Stimulated activated naive B cell treated with anti-CD40 and anti-IgM and Interleukin-4, amounts not matched to agents 10 μg/mL and 1 μg/mL and 100 μg/mL, for 72 hours (primary cell): ENCODE measurements around the gene SFXN3.

Experiments
- ATAC-seq, 2 donors: fragments of 150-1000 bp; cut with Tn5 transposase; replicated peaks; 2 replicates each; pipeline ENCODE4 v1.10.0; 2021; ENCODE audit warnings: moderate library complexity in 1 of 2
- DNase-seq: peaks from one replicate; pipeline ENCODE4 v3.0.0; 2021
- H3K27ac Mint-ChIP-seq: one replicate; pipeline ENCODE4 v1.8.0; 2022; ENCODE audit warnings: mild to moderate bottlenecking, mixed read lengths
- H3K27me3 Mint-ChIP-seq, 2 donors: one replicate each; pipeline ENCODE4 v1.8.0; 2022; ENCODE audit warnings: mixed read lengths in 2 of 2
- H3K36me3 Mint-ChIP-seq, 2 donors: one replicate each; pipeline ENCODE4 v1.8.0; 2022; ENCODE audit warnings: mixed read lengths in 2 of 2, mild to moderate bottlenecking in 1 of 2
- H3K4me1 Mint-ChIP-seq, 2 donors: one replicate each; pipeline ENCODE4 v1.8.0; 2022; ENCODE audit warnings: mixed read lengths in 2 of 2, mild to moderate bottlenecking in 1 of 2
- H3K4me3 Mint-ChIP-seq, 2 donors: one replicate each; pipeline ENCODE4 v1.8.0; 2022; ENCODE audit warnings: mild to moderate bottlenecking in 2 of 2, mixed read lengths in 2 of 2, moderate library complexity in 1 of 2
- H3K9me3 Mint-ChIP-seq, 2 donors: one replicate each; pipeline ENCODE4 v1.8.0; 2022; ENCODE audit warnings: mixed read lengths in 2 of 2, mild to moderate bottlenecking in 1 of 2

Gene SFXN3, protein sequence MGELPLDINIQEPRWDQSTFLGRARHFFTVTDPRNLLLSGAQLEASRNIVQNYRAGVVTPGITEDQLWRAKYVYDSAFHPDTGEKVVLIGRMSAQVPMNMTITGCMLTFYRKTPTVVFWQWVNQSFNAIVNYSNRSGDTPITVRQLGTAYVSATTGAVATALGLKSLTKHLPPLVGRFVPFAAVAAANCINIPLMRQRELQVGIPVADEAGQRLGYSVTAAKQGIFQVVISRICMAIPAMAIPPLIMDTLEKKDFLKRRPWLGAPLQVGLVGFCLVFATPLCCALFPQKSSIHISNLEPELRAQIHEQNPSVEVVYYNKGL

DNA sequence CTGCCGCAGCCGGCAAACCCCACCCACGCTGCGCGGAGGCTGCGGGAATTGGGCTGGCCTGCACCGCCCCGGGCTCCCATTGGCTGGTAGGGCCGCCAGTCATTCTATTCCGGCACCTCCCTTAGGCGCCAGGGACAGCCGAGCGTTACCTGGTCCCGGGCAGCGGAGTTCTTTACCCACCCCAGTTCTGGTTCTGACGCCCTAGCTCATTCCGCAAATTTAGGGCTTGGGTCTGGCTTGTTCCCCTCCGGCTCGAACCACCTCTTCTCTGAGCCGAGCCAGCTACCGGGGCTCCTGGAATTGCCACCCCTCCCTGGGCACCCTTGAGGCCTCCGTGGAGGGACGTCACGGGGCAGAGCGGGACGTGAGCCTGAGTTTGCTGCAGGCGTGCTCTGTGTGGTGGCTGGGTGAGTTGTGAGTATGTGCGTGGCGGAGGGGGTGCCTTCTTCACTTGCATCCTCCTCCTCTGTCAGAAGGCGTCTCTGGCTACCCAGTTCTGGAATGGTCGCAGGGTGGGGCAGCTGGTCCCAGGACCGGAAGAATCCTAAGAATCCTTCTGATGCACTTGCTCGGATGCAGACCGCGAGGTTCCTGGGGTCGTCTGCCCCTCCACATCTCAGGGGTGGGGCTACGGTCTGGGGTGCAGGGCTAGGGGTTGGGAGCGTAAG is at the start of gene SFXN3, which contains the start of gene PDZD7:
TSS of gene SFXN3 (plus strand) at position 107 of the 668 bp plus-strand sequence. CDS start 3,461 bp downstream, outside the sequence.
TSS of gene PDZD7 (minus strand) at position 2 of the 668 bp plus-strand sequence. CDS start 910 bp downstream, outside the sequence.
- Mint-ChIP-seq H3K4me3 (peak within 1 kb of the TSS; percentile 76 to 90), H3K27ac (peak within 1 kb of the TSS; percentile 90), H3K4me1 (peaks cover 27 to 30% of the 10 kb centered on the region in 2 donors), H3K9me3 (no peaks in the 10 kb centered on the region), H3K27me3 (peaks cover 29% of the 10 kb centered on the region in 2 donors), H3K36me3 (peaks cover 0 to 3% of the 10 kb centered on the region in 2 donors)
- DNase-seq (peak; percentile 90), ATAC-seq (peak; percentile 84 to 91)

DNA sequence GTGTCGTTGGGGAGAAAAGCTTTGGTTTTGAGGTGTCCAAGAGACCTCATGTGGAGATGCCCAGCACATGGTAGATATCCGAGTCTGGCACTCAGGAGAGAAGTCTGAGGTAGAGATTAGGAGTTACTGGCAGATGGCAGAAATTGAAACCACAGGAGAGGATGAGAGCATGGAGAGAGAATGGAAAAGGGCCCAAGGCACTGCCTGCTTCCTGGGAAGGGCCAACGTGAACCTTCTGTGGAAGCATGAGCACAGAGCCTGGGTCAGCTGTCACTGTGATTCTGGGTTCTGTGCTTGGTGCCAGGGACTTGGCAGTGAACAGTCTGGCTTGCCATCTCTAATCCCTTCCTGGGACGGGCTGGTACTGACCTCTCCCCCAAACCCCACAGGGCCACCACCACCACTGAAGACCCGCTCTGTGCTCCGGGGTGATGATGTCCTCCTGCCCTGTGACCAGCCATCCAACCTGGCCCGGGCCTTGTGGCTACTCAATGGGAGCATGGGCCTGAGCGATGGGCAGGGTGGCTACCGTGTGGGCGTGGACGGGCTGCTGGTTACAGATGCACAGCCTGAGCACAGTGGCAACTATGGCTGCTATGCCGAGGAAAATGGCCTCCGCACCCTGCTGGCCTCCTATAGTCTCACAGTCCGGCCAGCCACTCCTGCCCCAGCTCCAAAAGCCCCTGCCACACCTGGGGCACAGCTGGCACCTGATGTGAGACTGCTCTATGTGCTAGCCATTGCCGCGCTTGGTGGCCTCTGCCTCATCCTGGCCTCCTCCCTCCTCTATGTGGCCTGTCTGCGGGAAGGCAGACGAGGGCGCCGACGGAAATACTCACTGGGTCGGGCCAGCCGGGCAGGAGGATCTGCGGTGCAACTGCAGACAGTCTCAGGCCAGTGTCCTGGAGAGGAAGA is 47.9 kb upstream of the SFXN3 start:
- Mint-ChIP-seq H3K36me3 (peaks cover 41 to 56% of the 10 kb centered on the region in 2 donors), H3K27me3 (no peaks in the 10 kb centered on the region), H3K9me3 (no peaks in the 10 kb centered on the region), H3K4me1 (peaks cover 12 to 33% of the 10 kb centered on the region in 2 donors), H3K27ac (no peak overlapping the region), H3K4me3 (no peak overlapping the region)
- no peak for ATAC-seq
- no peak for DNase-seq

- DNase-seq = no peak
- no peaks in the 10 kb centered on the region for H3K27me3 Mint-ChIP-seq
- H3K4me1 Mint-ChIP-seq = peaks cover 12 to 33% of the 10 kb centered on the region in 2 donors
- ATAC-seq = no peak
- H3K4me3 Mint-ChIP-seq = no peak overlapping the region
- peaks cover 37 to 54% of the 10 kb centered on the region in 2 donors for H3K36me3 Mint-ChIP-seq
- H3K9me3 Mint-ChIP-seq = no peaks in the 10 kb centered on the region
- H3K27ac Mint-ChIP-seq = no peak overlapping the region
Measured at GRCh38 chr10:100983868-100984671, 47.0 kb upstream of the SFXN3 start.

DNA sequence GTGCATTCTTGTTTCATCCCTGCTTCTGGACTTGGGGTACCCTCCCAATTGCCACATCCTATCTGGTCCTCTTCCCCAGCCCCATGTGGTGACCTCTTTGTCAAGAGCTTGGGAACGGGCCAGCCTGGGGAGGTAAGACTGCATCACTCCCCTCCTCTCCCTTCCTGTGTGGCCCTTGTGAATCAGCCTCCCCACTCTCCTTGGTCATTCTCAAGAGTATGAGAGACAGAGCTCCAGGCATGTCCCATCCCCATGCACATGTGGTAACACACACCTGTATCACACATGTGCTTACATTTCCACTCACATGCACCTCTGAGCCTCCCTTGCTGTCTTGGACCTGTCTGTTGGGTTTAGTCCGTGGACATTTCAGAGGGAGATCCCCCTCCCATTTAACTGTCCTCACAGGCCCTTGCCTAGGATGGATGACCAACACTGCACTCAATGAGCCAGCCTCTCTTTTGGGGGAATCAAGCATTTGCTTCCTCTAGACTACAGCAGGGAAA is 46.3 kb upstream of the SFXN3 start:
- H3K27me3 Mint-ChIP-seq = no peaks in the 10 kb centered on the region
- peaks cover 14 to 40% of the 10 kb centered on the region in 2 donors for H3K4me1 Mint-ChIP-seq
- ATAC-seq (no peak), DNase-seq (no peak)
- no peak overlapping the region for H3K4me3 Mint-ChIP-seq
- no peak overlapping the region for H3K27ac Mint-ChIP-seq
- peaks cover 36 to 57% of the 10 kb centered on the region in 2 donors for H3K36me3 Mint-ChIP-seq
- no peaks in the 10 kb centered on the region for H3K9me3 Mint-ChIP-seq

DNA sequence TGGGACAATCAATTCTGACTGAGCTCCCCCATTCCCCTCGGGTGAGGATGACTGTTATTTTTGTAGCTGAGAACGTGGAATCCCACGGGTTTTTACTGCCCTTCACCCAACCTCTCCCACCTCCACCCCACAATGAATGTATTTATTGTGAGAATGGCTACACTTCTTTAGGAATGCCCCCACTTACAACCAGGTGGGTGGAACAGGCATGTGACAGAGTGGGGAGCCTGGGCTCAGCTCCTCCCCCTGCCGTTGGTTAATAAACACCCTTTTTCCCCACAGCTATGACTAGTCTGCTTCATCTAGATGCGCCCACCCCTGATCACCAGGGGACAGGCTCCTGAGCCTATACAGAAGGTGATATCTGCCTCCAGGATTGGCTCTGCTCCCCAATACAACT is 45.7 kb upstream of the SFXN3 start:
- no peak overlapping the region for H3K4me3 Mint-ChIP-seq
- H3K4me1 Mint-ChIP-seq = peaks cover 15 to 42% of the 10 kb centered on the region in 2 donors
- H3K27me3 Mint-ChIP-seq = no peaks in the 10 kb centered on the region
- ATAC-seq (no peak), DNase-seq (no peak)
- no peaks in the 10 kb centered on the region for H3K9me3 Mint-ChIP-seq
- peaks cover 35 to 56% of the 10 kb centered on the region in 2 donors for H3K36me3 Mint-ChIP-seq
- H3K27ac Mint-ChIP-seq = peak overlapping the region; percentile 37

DNA sequence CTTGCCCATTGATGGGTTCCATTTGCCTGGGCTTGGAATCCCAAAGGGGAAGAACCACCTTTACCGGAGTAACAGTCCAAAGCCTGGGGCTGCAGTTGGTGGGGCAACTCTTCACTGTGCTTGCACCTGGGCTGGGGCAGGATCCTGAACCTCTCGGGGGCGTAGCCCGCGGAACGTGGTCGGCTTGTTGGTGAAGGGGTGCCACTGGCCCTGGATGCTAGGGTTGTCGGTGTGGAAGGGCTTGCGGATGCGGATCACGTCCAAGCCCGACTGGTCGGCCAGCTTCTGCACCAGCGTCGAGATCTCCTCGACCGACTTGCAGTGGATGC is 44.4 kb upstream of the SFXN3 start:
- Mint-ChIP-seq H3K36me3 (peaks cover 41 to 58% of the 10 kb centered on the region in 2 donors), H3K27ac (no peak overlapping the region), H3K4me1 (peaks cover 25 to 53% of the 10 kb centered on the region in 2 donors), H3K27me3 (no peaks in the 10 kb centered on the region), H3K4me3 (peak overlapping the region; percentile 93 to 96), H3K9me3 (no peaks in the 10 kb centered on the region)
- no peak for DNase-seq
- ATAC-seq = no peak

DNA sequence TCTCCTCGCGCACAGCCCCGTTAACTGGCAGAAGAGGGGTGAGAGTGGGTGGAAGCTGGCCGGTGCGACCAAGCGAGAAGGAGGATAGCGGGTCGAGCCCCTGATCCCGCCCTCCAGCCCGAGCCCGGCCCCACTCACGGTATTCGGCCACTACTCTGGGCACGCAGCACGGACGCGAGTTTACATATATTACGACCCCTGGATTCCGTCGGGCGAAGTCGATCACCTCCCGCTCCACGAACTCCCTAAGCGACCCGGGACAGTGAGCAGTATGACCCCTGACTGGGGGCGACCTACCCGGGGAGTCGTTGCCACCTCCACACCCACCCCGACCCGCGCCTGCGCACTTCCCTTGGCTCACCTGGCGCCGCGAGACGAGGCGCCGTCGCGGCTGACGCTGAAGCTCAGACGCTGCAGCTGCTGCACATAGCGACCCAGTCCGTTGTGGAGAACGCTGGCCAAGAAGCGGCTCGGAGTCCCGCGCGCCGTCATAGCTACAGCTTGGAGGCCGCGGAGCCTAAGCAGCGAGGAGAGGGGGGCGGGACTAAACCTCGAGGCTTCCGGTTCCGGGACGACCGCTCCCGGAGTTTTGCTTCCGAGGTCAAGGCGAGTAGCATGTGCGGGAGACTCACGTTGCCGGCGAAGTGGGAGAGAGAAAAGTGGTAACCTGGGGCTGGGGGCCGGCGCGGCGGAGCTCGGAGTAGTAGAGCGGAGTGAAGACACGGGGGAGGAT is 43.9 kb upstream of the SFXN3 start, which contains the start of the genes MRPL43 and TWNK:
TSS of gene MRPL43 (minus strand) at position 546 of the 733 bp plus-strand sequence. CDS start at position 492, 54 bp downstream.
TSS of gene TWNK (plus strand) at position 592 of the 733 bp plus-strand sequence. CDS start 668 bp downstream, outside the sequence.
- Mint-ChIP-seq H3K4me1 (peaks cover 25 to 53% of the 10 kb centered on the region in 2 donors), H3K4me3 (peak within 1 kb of the TSS; percentile 93 to 96), H3K27me3 (no peaks in the 10 kb centered on the region), H3K36me3 (peaks cover 39 to 54% of the 10 kb centered on the region in 2 donors), H3K27ac (peak within 1 kb of the TSS; percentile 94), H3K9me3 (no peaks in the 10 kb centered on the region)
- DNase-seq (peak; percentile 78), ATAC-seq (peak; percentile 97)

GRCh38 chr10:100987685-100988049 is 43.4 kb upstream of the SFXN3 start:
- peak overlapping the region; percentile 93 to 96 for H3K4me3 Mint-ChIP-seq
- peak; percentile 23 to 28 for ATAC-seq
- no peaks in the 10 kb centered on the region for H3K27me3 Mint-ChIP-seq
- no peak for DNase-seq
- peak overlapping the region; percentile 94 for H3K27ac Mint-ChIP-seq
- H3K4me1 Mint-ChIP-seq = peaks cover 25 to 53% of the 10 kb centered on the region in 2 donors
- peaks cover 39 to 49% of the 10 kb centered on the region in 2 donors for H3K36me3 Mint-ChIP-seq
- no peaks in the 10 kb centered on the region for H3K9me3 Mint-ChIP-seq

DNA sequence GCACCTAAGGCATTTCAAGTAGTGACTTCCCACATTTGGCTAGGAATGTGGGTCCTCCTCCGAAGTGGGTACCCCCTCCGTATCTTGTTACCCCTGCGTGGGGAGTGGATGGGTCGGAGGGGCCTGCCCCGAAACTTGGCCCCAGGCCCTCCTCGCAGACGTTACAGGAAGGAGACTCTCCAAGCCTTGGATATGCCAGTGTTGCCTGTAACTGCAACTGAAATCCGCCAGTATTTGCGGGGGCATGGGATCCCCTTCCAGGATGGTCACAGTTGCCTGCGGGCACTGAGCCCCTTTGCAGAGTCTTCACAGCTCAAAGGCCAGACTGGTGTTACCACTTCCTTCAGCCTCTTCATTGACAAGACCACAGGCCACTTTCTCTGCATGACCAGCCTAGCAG is 42.9 kb upstream of the SFXN3 start:
- H3K4me1 Mint-ChIP-seq = peaks cover 25 to 55% of the 10 kb centered on the region in 2 donors
- no peaks in the 10 kb centered on the region for H3K9me3 Mint-ChIP-seq
- H3K27me3 Mint-ChIP-seq = no peaks in the 10 kb centered on the region
- peak overlapping the region; percentile 93 to 96 for H3K4me3 Mint-ChIP-seq
- ATAC-seq (no peak), DNase-seq (no peak)
- no peak overlapping the region for H3K27ac Mint-ChIP-seq
- peaks cover 43 to 50% of the 10 kb centered on the region in 2 donors for H3K36me3 Mint-ChIP-seq

GRCh38 chr10:100989088-100989487 is 41.9 kb upstream of the SFXN3 start:
- ATAC-seq (no peak), DNase-seq (no peak)
- no peaks in the 10 kb centered on the region for H3K27me3 Mint-ChIP-seq
- peaks cover 24 to 60% of the 10 kb centered on the region in 2 donors for H3K4me1 Mint-ChIP-seq
- no peak overlapping the region for H3K27ac Mint-ChIP-seq
- peaks cover 45 to 53% of the 10 kb centered on the region in 2 donors for H3K36me3 Mint-ChIP-seq
- H3K9me3 Mint-ChIP-seq = no peaks in the 10 kb centered on the region
- H3K4me3 Mint-ChIP-seq = peak overlapping the region in 1 of 2 donors; percentile 16

- peaks cover 27 to 50% of the 10 kb centered on the region in 2 donors for H3K4me1 Mint-ChIP-seq
- H3K9me3 Mint-ChIP-seq = no peaks in the 10 kb centered on the region
- H3K27ac Mint-ChIP-seq = peak overlapping the region; percentile 71
- H3K4me3 Mint-ChIP-seq = no peak overlapping the region
- peaks cover 25 to 35% of the 10 kb centered on the region in 2 donors for H3K36me3 Mint-ChIP-seq
- DNase-seq (no peak), ATAC-seq (no peak)
- H3K27me3 Mint-ChIP-seq = no peaks in the 10 kb centered on the region
Measured at GRCh38 chr10:100993986-100994708, 36.9 kb upstream of the SFXN3 start.

DNA sequence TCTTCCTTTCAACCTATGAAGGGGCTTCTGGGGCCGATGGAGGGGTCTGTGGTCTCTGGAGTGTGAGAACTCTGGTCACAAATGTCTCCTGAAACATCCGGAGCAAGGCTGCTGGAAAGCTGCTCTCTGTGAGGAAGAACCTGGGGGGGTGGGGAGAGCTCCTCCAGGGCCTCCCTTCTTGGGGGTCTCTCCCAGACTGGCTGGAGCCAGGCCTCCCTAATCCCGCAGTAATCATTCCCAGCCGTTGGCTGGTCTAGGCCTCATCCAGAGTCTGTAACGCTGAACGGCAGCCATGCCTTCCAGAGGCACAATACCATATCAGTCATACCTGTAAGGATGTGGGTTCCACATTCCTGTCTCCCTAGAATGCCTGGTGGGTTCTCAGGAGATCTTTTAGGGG is 35.9 kb upstream of the SFXN3 start:
- Mint-ChIP-seq H3K36me3 (peaks cover 25 to 29% of the 10 kb centered on the region in 2 donors), H3K4me3 (no peak overlapping the region), H3K4me1 (peaks cover 27 to 47% of the 10 kb centered on the region in 2 donors), H3K9me3 (no peaks in the 10 kb centered on the region), H3K27ac (no peak overlapping the region), H3K27me3 (no peaks in the 10 kb centered on the region)
- no peak for ATAC-seq
- DNase-seq = no peak
